GM12892 (cell line): ENCODE results near the gene NEGR1.

ENCODE experiments used
- POLR2A ChIP-seq: IDR thresholded peaks from 2 replicates; pipeline ENCODE4 v1.6.1; 2011; ENCODE audit warnings: low read depth, low read length, control low read depth
- POLR2AphosphoS5 ChIP-seq: IDR thresholded peaks from 2 replicates; pipeline ENCODE4 v1.6.1; 2011; ENCODE audit warnings: low read depth, low read length, control low read depth
- TAF1 ChIP-seq: IDR thresholded peaks from 2 replicates; pipeline ENCODE4 v1.6.1; 2011; ENCODE audit warnings: low read depth, mild to moderate bottlenecking, control low read depth, low read length, borderline replicate concordance

- TF ChIP-seq POLR2AphosphoS5 (no peak), POLR2A (no peak), TAF1 (no peak)
Measured at GRCh38 chr1:72101840-72102632, 180.3 kb downstream of the NEGR1 start.
